M059J (cell line): ENCODE results near the gene SMARCA1. TPM values are rescaled to one million over a fixed set of nuclear protein-coding genes. Genes with fewer than 3 reads are reported as not detected.
A peak's percentile ranks its signal among the peaks of the same experiment; 100 is the strongest.

ENCODE experiments used
- DNase-seq: peaks from one replicate; pipeline ENCODE4 v3.0.0-alpha.2; 2012; ENCODE audit warnings: low read depth
- total RNA-seq: library from RNA; depleted of rRNA; stranded (reverse); fragments of >200 nt; shearing (Covaris generic); gene quantifications from 2 replicates; pipeline ENCODE4 v1.2.3, GENCODE V29; 2014

Gene SMARCA1
- total RNA-seq, 1 experiment from 2014 or later, result 142 TPM

DNA sequence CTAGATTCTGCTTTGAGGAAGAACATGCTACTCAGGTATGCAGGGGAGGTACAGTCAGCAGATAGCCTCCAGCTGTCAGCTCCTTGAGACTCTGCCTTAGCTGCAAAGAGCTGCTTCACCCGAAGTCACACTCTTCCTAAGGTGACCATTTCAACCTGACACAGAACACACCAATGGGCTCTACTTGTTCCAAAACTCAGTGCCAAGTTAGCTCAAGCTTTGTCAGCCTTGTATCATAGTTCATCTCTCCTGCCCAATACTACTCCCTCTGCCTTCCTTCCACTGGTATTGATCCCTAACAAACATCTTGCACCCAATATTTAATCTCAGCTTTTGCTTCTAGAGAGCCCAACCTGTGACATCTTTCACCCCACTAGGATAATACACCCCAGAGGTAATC is 7.8 kb upstream of the SMARCA1 start:
- no peak for DNase-seq

DNA sequence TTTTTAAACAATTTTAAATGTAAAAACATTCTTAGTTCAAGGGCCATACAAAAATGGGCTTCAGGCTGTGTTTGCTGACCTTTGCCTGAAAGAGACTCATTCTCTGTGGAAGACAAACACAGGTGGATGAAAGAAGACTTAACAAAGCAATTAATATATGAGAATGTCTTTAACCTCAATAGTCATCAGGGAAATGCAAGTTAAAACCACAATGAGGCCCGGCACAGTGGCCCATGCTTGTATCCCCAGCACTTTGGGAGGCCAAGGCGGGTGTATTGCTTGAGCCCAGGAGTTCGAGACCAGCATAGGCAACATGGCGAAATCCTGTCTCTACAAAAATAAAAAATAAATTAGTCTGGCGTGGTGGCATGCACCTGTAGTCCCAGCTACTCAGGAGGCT is 7.1 kb upstream of the SMARCA1 start:
- no peak for DNase-seq

DNA sequence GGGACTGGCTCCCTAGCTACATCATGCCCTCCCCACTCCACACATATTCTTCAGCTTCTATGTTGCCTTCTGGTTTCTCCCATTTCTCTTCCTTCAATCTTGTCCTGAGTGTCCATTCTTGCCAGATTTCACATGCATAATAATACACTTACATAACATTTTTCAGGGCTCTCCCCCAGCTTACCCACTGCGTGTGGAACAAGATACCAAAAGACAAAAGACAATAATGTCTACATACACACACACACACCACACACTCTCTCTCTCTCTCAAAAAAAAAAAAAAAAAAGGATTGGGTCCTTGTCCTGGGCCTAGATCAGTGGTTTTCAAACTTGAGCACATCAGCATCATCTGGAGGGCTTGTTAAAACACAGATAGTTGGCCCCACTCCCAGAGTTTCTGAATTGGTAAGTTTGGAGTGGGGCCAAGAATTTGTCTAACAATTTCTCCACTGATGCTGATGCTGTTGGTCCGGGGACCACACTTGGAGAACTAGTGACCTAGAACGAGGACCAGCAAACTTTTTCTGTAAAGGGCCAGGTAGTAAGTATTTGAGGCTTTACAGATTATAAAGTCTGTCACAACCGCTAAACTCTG is 6.5 kb upstream of the SMARCA1 start:
- DNase-seq, result peak; percentile 57

DNA sequence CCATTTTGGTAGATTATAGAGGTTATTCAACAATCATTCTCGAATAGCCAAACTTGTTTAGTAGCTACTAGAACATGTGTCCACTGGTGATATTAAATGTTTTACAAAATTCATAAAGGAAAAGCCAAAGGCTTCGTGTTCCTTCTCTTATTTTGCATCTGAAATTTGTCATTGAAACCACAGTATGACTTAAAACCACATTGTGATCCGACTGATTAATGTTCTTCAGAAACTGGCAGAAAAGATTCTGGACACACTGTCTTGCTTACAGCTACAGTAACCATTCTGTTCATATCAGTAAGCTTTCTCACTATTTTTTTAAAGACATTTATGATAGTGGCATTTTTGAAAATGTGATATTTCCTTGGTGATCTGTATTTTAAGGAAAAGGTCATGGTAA is 2.6 kb upstream of the SMARCA1 start:
- DNase-seq, result peak; percentile 39

DNA sequence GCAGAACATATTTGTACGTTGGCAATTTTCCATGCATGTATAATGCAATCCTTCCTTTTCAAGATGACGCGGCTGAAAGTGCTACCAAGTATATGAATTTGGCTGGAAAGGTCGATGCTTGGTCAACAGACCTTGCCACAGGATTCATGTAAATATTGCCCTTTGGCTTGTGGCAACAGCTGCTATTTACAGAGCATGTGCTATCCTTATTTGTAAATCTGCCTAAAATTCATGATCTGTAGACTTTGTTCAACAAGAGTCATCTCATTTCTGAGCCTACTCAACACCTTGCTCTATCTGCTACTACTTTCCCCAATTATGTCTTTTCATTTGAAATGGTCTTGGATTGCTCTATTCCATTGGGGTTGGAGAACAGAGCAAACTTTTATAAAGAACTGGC is 1.9 kb upstream of the SMARCA1 start:
- no peak for DNase-seq

DNA sequence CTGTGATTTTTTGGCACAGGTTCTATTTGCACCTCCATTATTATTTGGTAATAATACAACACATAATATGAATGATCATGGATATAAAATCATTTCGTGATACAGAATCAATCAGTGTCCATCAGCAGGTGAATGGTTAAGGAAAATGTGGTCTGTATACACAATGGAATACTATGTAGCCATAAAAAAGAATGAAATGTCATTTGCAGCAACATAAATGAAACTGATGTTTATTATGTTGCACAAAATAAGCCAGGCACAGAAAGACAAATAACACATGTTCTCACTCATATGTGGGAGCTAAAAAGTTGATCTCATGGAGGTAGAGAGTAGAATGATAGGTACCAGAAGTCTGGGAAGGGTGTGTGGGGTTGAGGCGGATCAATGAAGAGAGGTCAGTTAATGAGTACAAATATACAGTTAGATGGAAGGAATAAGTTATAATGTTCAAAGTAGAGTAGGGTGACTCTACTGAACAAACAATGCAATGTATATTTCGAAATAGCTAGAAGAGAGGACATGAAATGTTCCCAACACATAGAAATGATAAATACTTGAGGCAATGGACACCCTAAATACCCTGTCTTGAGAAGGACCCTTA is 1.1 kb upstream of the SMARCA1 start:
- DNase-seq, result no peak

DNA sequence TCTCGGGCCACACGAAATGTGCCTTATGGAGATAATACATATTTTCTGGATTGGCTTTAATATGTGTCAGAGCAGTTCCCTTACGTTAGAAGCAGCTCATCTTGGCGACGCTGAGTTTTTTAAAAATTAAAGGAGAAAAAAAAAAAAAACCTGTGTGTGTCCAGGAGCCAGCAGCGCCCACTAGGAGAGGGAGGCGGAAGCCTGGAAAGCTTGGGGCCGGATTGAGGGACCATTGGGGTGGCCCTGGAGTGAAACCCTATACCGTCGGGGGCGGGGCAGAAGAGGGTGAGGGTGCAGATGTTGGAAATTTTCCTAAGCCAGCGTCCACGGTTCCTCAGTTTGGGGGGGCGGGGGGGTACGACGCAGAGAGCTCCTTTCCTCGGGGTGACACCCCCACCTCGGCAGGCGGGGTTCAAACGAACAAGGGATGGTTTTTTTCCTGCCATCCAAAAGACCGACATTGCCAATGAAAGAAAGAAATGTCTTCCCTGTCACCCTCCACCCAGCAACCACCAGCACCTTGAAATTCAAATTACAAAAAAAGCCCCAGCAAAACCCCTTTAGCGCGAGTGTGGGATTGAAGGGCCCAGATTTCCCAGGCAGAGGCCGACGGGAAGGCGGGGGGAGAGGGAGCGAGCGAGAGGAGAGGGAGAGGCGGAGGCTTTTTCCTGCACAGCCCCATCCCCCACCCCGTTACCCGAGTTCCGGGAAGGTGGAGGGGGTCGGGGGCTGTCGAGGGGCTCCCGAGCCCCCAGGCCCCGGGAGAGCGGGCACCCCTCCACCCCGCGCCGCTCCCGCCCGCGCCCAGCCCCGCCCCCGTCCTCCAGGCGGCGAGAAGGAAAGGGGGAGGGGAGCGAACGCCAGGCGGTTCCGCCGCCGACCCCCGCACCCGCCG is 859 bp downstream of the SMARCA1 start:
- peak; percentile 90 for DNase-seq

DNA sequence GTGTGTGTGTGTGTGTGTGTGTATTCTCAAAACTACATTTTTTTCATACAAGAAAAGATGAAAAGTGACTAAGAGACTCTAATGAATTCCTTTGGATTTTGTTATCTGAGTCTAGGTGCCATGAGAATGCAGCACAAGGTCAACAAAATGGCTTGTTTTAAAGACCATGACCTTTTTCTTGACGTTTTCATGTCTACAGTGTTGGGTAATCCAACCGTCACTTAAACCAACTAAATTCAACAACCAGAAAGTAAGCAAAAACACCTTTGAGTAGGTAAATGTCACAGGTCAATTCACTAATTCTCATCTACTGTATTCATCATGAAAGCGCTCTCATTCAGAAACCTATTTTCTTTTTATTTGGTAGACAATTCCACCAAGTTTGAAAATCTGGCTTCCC is 3.1 kb downstream of the SMARCA1 start:
- DNase-seq, result no peak

DNA sequence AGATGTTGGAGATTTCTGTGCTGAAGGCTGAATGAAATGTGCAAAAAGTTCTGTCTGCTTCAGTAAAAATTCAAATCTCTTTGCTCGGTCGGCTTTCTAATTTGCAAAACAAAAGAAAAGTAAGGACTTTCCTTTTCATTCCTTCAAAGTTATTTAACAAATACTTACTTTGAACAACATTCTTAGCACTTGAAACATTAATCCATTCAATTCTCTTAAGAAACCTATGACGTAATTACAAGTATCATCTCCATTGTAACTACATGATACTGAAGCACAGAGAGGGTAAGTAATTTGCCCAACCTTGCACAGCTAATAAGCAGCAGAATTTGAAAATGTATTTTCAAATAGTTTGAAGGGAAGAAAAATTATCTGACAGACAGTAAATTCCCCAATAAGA is 6.9 kb downstream of the SMARCA1 start:
- no peak for DNase-seq

DNA sequence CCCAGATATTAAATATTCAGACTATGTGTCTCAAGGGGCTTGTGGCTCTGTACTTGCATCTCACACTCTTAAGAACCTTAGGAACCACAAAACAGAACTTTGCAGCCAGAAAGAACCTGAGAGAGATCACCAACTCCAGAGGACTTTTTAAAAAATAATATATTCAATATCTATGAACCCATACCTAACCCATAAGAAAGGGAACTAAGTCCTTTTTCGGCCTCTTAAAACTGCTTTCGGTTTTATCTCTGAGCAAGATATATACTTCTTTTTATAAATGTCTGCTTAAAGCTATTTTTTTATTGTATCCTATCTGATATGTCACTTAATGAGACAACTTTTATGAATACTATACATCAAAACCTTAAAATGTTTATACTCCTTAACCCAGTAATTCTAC is 10.9 kb downstream of the SMARCA1 start:
- no peak for DNase-seq

DNA sequence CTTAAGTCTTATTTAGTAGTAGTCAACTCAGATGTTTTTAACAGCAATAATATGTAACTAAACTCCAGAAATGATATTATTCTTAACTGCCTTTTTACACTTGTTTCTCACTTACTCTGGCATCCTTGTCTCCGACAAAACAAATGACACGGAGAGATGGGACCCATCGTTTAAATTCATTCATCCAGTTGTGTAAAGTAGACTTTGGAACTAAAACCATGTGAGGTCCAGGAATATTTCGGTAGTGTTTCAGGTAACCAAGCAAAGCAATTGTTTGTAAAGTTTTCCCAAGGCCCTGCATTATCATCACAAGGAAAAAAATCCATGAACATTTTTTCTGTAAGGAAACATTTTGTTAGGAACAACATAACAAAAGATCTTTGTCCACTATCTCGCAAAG is 11.6 kb downstream of the SMARCA1 start:
- DNase-seq, result no peak

DNA sequence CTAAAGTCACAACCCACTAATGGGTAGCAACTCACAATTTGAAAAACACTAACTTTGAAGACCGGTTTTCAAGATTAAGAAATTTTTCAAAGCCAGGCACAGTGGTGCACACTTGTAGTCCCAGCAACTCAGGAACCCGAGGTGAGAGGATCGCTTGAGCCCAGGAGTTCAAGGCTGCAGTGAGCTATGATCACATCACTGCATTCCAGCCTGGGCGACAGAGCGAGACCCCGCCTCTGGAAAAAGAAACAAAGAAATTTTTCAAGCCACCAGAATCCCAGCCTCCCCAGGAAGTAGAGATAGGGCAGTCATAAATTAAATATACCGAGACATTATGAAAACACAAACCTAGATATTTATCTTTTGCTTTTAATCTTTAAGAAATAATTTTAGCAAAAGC is 13.0 kb downstream of the SMARCA1 start:
- no peak for DNase-seq

DNA sequence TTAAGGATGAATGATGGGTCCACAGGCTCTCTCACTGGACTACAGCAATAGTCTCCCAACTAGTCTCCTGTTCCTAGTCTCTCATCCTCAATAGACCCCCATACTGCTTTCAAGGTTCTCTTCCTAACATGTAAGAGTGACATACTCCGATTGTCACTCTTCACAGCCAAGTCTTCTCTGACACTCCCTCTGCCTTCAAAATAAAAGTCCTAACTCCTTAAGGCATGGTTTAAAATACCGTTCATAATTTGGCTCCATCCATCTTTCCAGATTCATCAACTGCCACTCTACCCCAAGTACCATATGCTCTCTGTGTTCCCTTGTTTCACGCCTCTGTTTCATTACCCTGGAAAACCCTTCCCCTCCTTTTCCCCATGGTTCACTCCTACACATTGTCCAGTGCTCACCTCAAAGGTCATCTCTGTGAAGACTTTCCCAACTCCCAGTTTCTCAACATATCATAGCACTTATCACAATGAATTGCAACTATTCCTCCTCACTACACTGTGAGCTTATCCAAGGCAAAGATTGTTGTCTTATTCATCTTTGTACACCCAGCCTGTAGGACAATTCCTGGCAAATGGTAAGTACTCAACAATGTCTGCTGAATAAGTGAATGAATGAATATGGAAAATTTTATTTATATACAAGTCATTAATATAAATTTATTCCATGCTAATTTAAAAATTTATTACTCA is 26.0 kb downstream of the SMARCA1 start:
- peak; percentile 28 for DNase-seq

DNA sequence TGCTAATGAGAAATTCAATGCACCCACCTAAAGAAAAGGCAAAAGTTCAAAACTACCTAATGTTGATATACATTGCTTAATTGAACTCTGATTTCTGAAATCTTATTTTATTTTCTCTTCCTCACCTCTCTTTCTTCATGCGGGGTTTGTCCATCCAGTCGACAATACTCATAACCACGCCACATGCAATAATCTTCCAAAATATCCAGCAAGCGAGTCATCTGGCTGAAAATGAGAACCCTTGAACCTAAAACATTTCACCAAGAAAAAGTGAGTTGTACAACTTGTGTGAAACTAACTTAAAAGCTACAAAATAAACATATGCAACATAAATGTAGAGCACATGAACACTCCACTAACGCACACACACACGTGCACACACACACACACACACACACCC is 26.7 kb downstream of the SMARCA1 start:
- peak; percentile 72 for DNase-seq

DNA sequence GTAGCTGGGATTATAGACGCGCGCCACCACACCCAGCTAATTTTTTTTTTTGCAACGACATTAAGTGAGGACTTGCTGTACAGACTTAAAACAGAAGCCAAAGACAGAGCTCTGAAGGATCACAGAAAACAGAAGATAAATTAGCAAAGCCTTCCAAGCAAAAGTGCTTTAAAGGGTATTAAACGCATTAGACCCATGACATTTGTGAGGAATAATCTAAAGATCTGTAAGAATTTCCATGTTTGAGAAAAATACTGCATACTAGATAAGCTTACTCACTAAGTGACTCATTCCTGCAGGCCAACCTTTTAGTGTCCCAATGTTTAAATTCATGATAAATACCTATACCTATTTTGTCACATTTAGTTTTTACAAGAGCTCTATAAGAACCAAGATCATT is 27.4 kb downstream of the SMARCA1 start:
- DNase-seq, result peak; percentile 63

DNA sequence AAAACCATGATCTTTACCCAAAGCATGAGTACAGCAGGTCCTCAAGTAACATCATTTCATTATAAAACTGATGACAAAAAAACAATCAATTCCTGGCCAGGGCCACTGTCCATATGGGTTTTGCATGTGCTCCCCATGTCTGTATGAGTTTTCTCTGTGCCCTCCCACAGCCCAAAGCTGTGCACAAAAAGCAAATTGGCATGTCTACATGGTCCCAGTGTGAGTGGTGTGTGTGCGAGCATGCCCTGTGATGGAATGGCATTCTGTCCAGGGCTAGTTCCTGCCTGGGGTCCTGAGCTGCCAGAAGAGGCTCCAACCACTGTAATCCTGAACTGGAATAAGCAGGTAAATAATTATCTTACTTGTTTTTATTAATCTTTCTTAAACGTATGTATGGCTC is 28.4 kb downstream of the SMARCA1 start:
- DNase-seq, result no peak

DNA sequence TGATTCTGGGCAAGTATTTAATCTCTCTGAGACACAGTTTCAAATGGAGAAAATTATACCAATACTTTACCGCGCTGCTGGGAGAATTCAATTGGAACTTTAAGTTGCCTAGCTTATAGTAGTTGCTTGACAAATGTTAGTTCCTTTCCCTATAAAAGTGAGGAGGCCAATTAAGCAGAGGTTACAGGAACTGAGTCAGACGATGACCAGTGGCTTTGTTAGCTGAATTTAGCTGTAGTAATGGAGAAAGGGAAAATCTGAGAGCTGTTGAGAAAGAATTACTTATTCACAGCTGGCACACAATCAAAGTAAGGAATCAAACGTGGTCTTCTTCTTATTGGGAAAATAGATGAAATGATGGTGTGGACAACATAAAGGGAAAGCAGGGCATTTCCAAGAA is 29.6 kb downstream of the SMARCA1 start:
- DNase-seq, result peak; percentile 86

DNA sequence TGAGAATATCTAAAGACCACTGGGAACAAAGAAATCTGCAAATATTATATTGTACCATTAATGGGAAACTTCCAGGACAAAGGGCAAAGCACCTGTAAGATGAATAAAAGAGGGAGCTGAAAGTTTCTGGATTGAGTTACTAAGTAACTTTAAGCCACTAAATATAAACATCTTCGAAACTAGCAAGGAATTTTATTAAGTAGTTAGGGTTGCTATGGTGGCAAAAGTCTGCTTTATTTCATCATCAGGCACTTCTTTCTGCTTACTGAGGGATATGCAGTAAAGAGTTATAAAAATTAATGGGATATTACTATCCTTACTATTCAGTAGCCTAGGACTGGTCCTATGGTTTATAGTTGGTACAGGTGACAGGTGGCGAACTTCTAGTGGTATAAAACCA is 33.0 kb downstream of the SMARCA1 start:
- DNase-seq, result no peak

DNA sequence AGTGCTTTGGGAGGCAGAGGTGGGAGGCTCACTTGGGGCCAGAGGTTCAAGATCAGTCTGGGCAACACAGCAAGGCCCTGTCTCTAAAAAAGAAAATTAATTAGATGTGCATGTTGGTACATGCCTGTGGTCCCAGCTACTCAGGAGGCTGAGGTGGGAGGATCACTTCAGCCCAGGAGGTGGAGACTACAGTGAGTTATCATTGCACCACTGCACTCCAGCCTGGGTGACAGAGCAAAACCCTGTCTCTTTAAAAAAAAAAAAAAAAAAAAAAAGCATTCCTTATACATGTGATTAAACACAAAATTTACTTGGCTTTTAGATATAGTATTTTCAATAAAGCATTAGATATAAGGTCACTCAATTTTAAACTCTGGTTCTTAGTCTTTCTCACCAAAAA is 34.9 kb downstream of the SMARCA1 start:
- DNase-seq, result no peak

DNA sequence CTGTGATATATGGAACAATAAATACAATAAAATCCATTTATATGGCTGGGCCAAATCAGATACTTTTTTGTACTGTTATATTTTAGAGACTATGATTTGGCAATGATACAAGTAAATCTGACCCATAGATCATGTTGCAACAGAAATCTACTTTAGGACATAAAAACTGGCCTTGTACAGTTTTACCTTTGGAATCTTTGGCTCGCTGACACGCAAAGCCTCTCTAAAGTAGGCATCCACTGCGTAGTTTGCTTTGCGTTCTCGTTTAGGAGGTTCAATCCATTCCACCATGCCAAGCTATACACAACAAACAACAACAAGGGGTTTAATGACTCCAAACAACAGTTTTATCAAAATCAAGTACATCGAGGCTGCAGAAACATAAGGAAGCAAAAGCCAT is 42.4 kb downstream of the SMARCA1 start:
- DNase-seq, result no peak

DNA sequence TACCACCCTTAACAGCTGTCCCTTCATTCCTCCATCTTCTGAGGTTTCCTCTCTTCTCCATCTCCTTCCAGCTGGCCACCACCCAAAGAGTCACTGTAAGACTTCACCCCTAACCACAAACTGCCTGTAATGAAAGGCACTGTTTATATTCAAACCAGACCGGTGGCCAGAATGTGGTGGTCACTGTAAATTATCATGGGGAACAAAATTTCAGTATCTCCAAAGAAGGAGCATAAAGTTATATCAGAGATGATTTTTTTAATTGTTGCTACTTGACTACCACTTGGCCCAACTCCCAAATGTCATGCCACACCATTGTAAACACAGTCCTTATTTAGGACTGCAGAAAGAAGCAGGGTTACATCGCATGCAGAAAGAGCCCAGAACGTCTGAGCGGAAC is 44.8 kb downstream of the SMARCA1 start:
- DNase-seq, result peak; percentile 92

DNA sequence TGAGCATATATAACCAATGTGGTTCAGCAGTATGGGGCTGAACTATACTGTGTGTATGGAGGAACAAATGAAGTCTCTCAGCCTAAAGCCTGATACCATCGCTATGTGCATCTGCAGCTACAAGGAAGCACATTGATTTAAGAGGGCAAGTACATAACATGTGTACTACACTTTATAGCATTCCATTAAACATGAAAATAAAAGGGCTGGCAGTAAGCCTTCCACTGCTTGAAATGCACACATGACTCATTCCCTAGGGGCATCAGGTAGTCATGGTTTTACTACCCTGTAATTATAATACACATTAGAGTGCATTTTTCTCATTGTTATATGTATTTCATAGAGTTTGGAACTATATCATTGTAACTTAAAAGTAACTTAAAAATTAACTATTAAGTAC is 51.2 kb downstream of the SMARCA1 start:
- DNase-seq, result peak; percentile 68

DNA sequence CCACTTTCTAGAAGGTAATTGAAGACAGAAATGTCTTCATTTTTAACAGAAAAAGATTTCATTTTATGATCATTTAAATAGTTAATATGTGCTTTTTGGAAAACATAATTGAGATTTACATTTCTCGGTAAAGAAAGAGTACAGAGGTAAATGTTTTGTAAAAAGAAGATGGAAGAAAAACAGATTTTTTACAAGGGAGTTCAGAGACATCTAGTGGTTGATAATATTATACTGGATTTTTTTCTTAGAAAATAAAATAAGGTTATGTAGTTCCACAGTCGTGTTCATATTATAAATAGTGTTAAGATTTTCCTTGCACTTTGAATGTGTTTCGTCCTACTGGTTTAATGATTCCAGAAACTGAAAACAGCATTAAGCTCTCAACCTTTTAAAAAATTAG is 60.6 kb downstream of the SMARCA1 start:
- no peak for DNase-seq
